Endothelial cell of umbilical vein (primary cell): ENCODE results near the gene GALNT12. TPM values are rescaled to one million over a fixed set of nuclear protein-coding genes. Genes with fewer than 3 reads are reported as not detected.
A peak's percentile ranks its signal among the peaks of the same experiment; 100 is the strongest.

Source experiments
- BruUV-seq: library from RNA; stranded (reverse); fragments of 400-500 nt; replicated peaks from 2 replicates; lab custom pipeline; 2021; lab: Mats Ljungman, UMichigan
- CTCF ChIA-PET: fragments of 300-600, 350-600 bp; sonication (Branson Sonifier 250); formaldehyde crosslinking; loops from one replicate; lab custom pipeline; 2021; ENCODE audit warnings: antibody characterized with exemption, inconsistent platforms; lab: Charles Lee
- POLR2A ChIA-PET: fragments of 300-600, 350-600 bp; sonication (Branson Sonifier 250); formaldehyde crosslinking; loops from one replicate; lab custom pipeline; 2021; ENCODE audit warnings: antibody characterized with exemption, inconsistent platforms; lab: Charles Lee
- DNase-seq: peaks from one replicate; pipeline ENCODE4 v3.0.0-alpha.2; 2011; ENCODE audit warnings: low read depth, low spot score
- FAIRE-seq: peaks from 2 replicates; lab custom pipeline; 2011; peaks lifted over from hg19 to GRCh38; lab: Jason Lieb, UNC
- H2AFZ ChIP-seq: 2 replicates; pipeline ENCODE4 v1.6.0; 2012; ENCODE audit warnings: low read depth, low read length, control low read depth, inconsistent platforms
- H3K27ac ChIP-seq: 2 replicates; pipeline ENCODE4 v1.5.1; 2011; ENCODE audit warnings: low read depth, mild to moderate bottlenecking, control low read depth, low read length, moderate library complexity; ENCODE audit not compliant: insufficient read depth
- H3K27me3 ChIP-seq, 2 experiments: 2 replicates each; pipeline versions ENCODE4 v1.6.0 to v1.6.1; 2011; ENCODE audit warnings: low read length in 2 of 2, mixed read lengths in 1 of 2; ENCODE audit not compliant: control insufficient read depth in 2 of 2, insufficient read depth in 2 of 2
- H3K36me3 ChIP-seq, 2 experiments: 2 replicates in 1 of 2; 3 replicates in 1 of 2; pipeline ENCODE4 v1.5.1; 2011; ENCODE audit warnings: low read length in 2 of 2, mild to moderate bottlenecking in 1 of 2, moderate library complexity in 1 of 2; ENCODE audit not compliant: control insufficient read depth in 2 of 2, insufficient read depth in 2 of 2; ENCODE audit errors: extremely low read depth in 1 of 2
- H3K4me1 ChIP-seq: 3 replicates; pipeline ENCODE4 v1.5.1; 2011; ENCODE audit warnings: mild to moderate bottlenecking, low read length; ENCODE audit not compliant: control insufficient read depth, insufficient read depth; ENCODE audit errors: extremely low read depth
- H3K4me2 ChIP-seq: 2 replicates; pipeline ENCODE4 v1.6.1; 2011; ENCODE audit warnings: low read length, control low read depth, mixed read lengths; ENCODE audit not compliant: insufficient read depth
- H3K4me3 ChIP-seq, 3 experiments: fragments of 200-600 bp in 1 of 3; sonication (generic), shearing (Covaris generic) in 1 of 3; replicated peaks in 1 of 3; 2 replicates each; pipeline ENCODE4 v1.5.1; 2011 to 2016; ENCODE audit warnings: control low read depth in 3 of 3, low read length in 3 of 3, mild to moderate bottlenecking in 2 of 3, inconsistent platforms in 1 of 3, low read depth in 1 of 3, moderate library complexity in 1 of 3; ENCODE audit not compliant: insufficient read depth in 1 of 3
- H3K79me2 ChIP-seq: 2 replicates; pipeline ENCODE4 v1.6.0; 2012; ENCODE audit warnings: low read length, inconsistent platforms; ENCODE audit not compliant: control insufficient read depth, insufficient read depth
- H3K9ac ChIP-seq: replicated peaks from 2 replicates; pipeline ENCODE3; 2011; ENCODE audit warnings: low read length, control low read depth; ENCODE audit not compliant: insufficient read depth; ENCODE audit errors: extremely low read depth
- H3K9me1 ChIP-seq: replicated peaks from 3 replicates; pipeline ENCODE4 v1.6.0; 2011; ENCODE audit warnings: mild to moderate bottlenecking, low read length; ENCODE audit not compliant: control insufficient read depth, insufficient read depth; ENCODE audit errors: extremely low read depth
- H3K9me3 ChIP-seq: replicated peaks from 2 replicates; pipeline ENCODE4 v1.5.1; 2012; ENCODE audit warnings: low read length, inconsistent platforms; ENCODE audit not compliant: control insufficient read depth, insufficient read depth
- H4K20me1 ChIP-seq: replicated peaks from 2 replicates; pipeline ENCODE3; 2011; ENCODE audit warnings: mild to moderate bottlenecking, low read length; ENCODE audit not compliant: control insufficient read depth, insufficient read depth; ENCODE audit errors: extremely low read depth
- EZH2 ChIP-seq: IDR thresholded peaks from 2 replicates; pipeline ENCODE4 v1.6.1; 2012; ENCODE audit warnings: borderline replicate concordance, low read depth, mild to moderate bottlenecking, moderate library complexity, low read length, inconsistent platforms; ENCODE audit not compliant: severe bottlenecking
- FOS ChIP-seq: IDR thresholded peaks from 2 replicates; pipeline ENCODE4 v1.6.1; 2011; ENCODE audit warnings: mild to moderate bottlenecking, low read length, moderate library complexity, borderline replicate concordance; ENCODE audit not compliant: insufficient read depth
- GATA2 ChIP-seq: IDR thresholded peaks from 2 replicates; pipeline ENCODE4 v1.7.0; 2011; ENCODE audit warnings: low read depth, mild to moderate bottlenecking, moderate library complexity, mixed read lengths, low read length; ENCODE audit not compliant: insufficient read length, insufficient read depth
- JUN ChIP-seq: IDR thresholded peaks from 2 replicates; pipeline ENCODE4 v1.6.1; 2011; ENCODE audit warnings: borderline replicate concordance, low read depth; ENCODE audit not compliant: insufficient read length, insufficient read depth
- MYC ChIP-seq: IDR thresholded peaks from one replicate; pipeline ENCODE4 v1.6.1; 2011; ENCODE audit warnings: mild to moderate bottlenecking, low read depth, low read length
- POLR2A ChIP-seq: IDR thresholded peaks from 2 replicates; pipeline ENCODE4 v1.6.1; 2012; ENCODE audit warnings: low read depth, mild to moderate bottlenecking, control low read depth, low read length
- POLR2AphosphoS5 ChIP-seq: IDR thresholded peaks from 2 replicates; pipeline ENCODE4 v1.6.1; 2012; ENCODE audit warnings: low read depth, mild to moderate bottlenecking, control low read depth, low read length, moderate library complexity; ENCODE audit not compliant: insufficient read depth
- dilution Hi-C: fragments of 300-500 bp; cut with MboI; formaldehyde crosslinking; loops from one replicate; pipeline ENCODE4 v1.15.0; 2019; ENCODE audit warnings: low sequenced_read_pairs; ENCODE audit not compliant: extremely low pct_ligation_motif_present
- intact Hi-C: fragments of 100-400 bp; cut with micrococcal nuclease; formaldehyde crosslinking; loops from one replicate; pipeline ENCODE4 v1.10.0; 2022
- polyA plus RNA-seq, 4 experiments: library from polyadenylated mRNA; depleted of rRNA in 3 of 4; stranded (reverse) in 3 of 4; unstranded in 1 of 4; fragments of >200 nt; gene quantifications; 2 replicates each; pipeline versions ENCODE4 v1.2.1 to v1.2.3, GENCODE V29; 2011 to 2012; ENCODE audit warnings: missing spikeins in 1 of 4
- total RNA-seq: library from RNA; stranded (reverse); gene quantifications from 2 replicates; pipeline ENCODE4 v1.2.3, GENCODE V29; 2021
- TF ChIP-seq, protein P1 (sequence below), 2 donors: IDR thresholded peaks; 1 replicate in 1 of 2; 2 replicates in 1 of 2; pipeline ENCODE4 v1.5.1; 2011; ENCODE audit warnings: low read length in 2 of 2, mild to moderate bottlenecking in 2 of 2, moderate library complexity in 2 of 2, control low read depth in 1 of 2, inconsistent platforms in 1 of 2, low read depth in 1 of 2; ENCODE audit not compliant: insufficient read depth in 1 of 2; ENCODE audit errors: extremely low read depth in 1 of 2
- TF ChIP-seq, protein P2 (sequence below): IDR thresholded peaks from 2 replicates; pipeline ENCODE4 v1.6.1; 2011; ENCODE audit not compliant: insufficient read depth, insufficient read length

Gene GALNT12
- total and polyA plus RNA-seq, 2 donors (not counting 3 experiments of a cell fraction or from before 2014, with no cell fraction given), result 0.26 to 0.44 TPM

DNA sequence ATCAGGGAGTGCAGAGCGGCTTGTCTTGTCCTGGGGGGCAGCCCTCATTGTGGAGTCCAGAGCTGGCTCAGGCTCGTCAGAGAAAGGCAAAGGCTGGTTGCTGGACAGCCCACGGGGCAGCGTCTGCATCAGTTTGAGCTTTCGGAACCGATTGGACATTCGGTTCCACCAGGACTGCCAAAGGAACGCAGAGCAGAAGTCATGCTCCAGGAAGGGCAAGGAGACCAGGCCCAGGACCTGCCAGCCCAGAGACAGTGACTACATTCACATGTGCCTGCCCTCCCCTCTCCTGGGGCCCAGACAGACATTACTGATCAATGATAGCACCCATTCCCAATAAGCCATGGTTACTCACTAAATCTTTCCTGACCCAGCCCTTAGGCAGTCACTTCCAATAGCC, 29.2 kb upstream of the GALNT12 start:
- Histone ChIP-seq H3K36me3 (no peaks in the 10 kb centered on the region), H3K9me1 (no peaks in the 10 kb centered on the region), H3K79me2 (no peaks in the 10 kb centered on the region), H3K9me3 (no peaks in the 10 kb centered on the region), H3K4me1 (peaks cover 10% of the 10 kb centered on the region), H3K4me2 (no peak overlapping the region), H2AFZ (no peak overlapping the region), H3K4me3 (no peak overlapping the region), H3K27me3 (no peaks in the 10 kb centered on the region), H3K9ac (no peak overlapping the region), H3K27ac (peak overlapping the region; percentile 4), H4K20me1 (no peaks in the 10 kb centered on the region)
- DNase-seq (peak; percentile 10), FAIRE-seq (no peak)
- TF ChIP-seq, protein P1, sequence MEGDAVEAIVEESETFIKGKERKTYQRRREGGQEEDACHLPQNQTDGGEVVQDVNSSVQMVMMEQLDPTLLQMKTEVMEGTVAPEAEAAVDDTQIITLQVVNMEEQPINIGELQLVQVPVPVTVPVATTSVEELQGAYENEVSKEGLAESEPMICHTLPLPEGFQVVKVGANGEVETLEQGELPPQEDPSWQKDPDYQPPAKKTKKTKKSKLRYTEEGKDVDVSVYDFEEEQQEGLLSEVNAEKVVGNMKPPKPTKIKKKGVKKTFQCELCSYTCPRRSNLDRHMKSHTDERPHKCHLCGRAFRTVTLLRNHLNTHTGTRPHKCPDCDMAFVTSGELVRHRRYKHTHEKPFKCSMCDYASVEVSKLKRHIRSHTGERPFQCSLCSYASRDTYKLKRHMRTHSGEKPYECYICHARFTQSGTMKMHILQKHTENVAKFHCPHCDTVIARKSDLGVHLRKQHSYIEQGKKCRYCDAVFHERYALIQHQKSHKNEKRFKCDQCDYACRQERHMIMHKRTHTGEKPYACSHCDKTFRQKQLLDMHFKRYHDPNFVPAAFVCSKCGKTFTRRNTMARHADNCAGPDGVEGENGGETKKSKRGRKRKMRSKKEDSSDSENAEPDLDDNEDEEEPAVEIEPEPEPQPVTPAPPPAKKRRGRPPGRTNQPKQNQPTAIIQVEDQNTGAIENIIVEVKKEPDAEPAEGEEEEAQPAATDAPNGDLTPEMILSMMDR (IDR thresholded peaks at IDR 0.05; ENCODE audit: extremely low read depth in 1 of 2, insufficient read depth in 1 of 2, low read depth in 1 of 2, low read length in 2 of 2), result no peak
- TF ChIP-seq POLR2AphosphoS5, result no peak
- no peak for TF ChIP-seq EZH2
- no peak for TF ChIP-seq FOS
- TF ChIP-seq JUN, result no peak
- TF ChIP-seq, protein P2, sequence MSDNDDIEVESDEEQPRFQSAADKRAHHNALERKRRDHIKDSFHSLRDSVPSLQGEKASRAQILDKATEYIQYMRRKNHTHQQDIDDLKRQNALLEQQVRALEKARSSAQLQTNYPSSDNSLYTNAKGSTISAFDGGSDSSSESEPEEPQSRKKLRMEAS, result no peak
- TF ChIP-seq POLR2A, result no peak
- TF ChIP-seq GATA2, result no peak
- no peak for TF ChIP-seq MYC
- BruUV-seq, result no TSS peak
- CTCF ChIA-PET, result interaction anchor here (1.0 to 4.7 kb wide), 13 partner anchors 9 to 519 kb away, joined by 3 to 143 read pairs (median 4); no protein-coding TSS in a partner anchor
- dilution Hi-C loops, result no loop called here
- intact Hi-C loops, result no loop called here
- POLR2A ChIA-PET, result interaction anchor here (0.6 kb wide), 2 partner anchors 16 to 19 kb away, joined by 4 to 6 read pairs; no protein-coding TSS in a partner anchor
